ENCODE measurements around the gene PA2G4.
A peak's percentile ranks its signal among the peaks of the same experiment; 100 is the strongest.

Gene PA2G4

GRCh38 chr12:56120158-56120846 is 15.9 kb downstream of the PA2G4 start:
- peaks cover 18 to 20% of the 10 kb centered on the region in 2 donors for H3K4me1 ChIP-seq (ENCODE audit: control insufficient read depth in 2 of 2, insufficient read depth in 2 of 2, low read length in 2 of 2)

GRCh38 chr12:56121204-56121870 is 17.0 kb downstream of the PA2G4 start:
- Histone ChIP-seq H3K4me1 (ENCODE audit: control insufficient read depth in 2 of 2, insufficient read depth in 2 of 2, low read length in 2 of 2) (peaks cover 23 to 28% of the 10 kb centered on the region in 2 donors), H3K4me3 (ENCODE audit: low read length in 2 of 2) (no peak overlapping the region), H3K36me3 (ENCODE audit: control insufficient read depth in 2 of 2, insufficient read depth in 2 of 2, low read length in 2 of 2) (peaks cover 7 to 19% of the 10 kb centered on the region in 2 donors), H3K9ac (ENCODE audit: low read depth in 1 of 2, low read length in 2 of 2) (no peak overlapping the region), H3K27ac (ENCODE audit: low read depth in 2 of 2, low read length in 2 of 2) (no peak overlapping the region), H3K27me3 (ENCODE audit: control insufficient read depth in 2 of 2, insufficient read depth in 2 of 2, low read length in 2 of 2) (no peaks in the 10 kb centered on the region), H3K9me3 (ENCODE audit: control insufficient read depth in 2 of 2, low read length in 2 of 2) (no peaks in the 10 kb centered on the region)

More at GRCh38 chr12:56120158-56120846, 15.9 kb downstream of the PA2G4 start:
- no peak overlapping the region for H3K4me3 ChIP-seq (ENCODE audit: low read length in 2 of 2)
- peaks cover 7 to 19% of the 10 kb centered on the region in 2 donors for H3K36me3 ChIP-seq (ENCODE audit: control insufficient read depth in 2 of 2, insufficient read depth in 2 of 2, low read length in 2 of 2)
- H3K9me3 ChIP-seq (ENCODE audit: control insufficient read depth in 2 of 2, low read length in 2 of 2), result no peaks in the 10 kb centered on the region
- H3K9ac ChIP-seq (ENCODE audit: low read depth in 1 of 2, low read length in 2 of 2), result peak overlapping the region in 1 of 2 donors; percentile 3
- H3K27ac ChIP-seq (ENCODE audit: low read depth in 2 of 2, low read length in 2 of 2), result peak overlapping the region in 1 of 2 donors; percentile 20
- no peaks in the 10 kb centered on the region for H3K27me3 ChIP-seq (ENCODE audit: control insufficient read depth in 2 of 2, insufficient read depth in 2 of 2, low read length in 2 of 2)

- Histone ChIP-seq H3K4me3 (ENCODE audit: low read length in 2 of 2) (no peak overlapping the region), H3K27me3 (ENCODE audit: control insufficient read depth in 2 of 2, insufficient read depth in 2 of 2, low read length in 2 of 2) (no peaks in the 10 kb centered on the region), H3K27ac (ENCODE audit: low read depth in 2 of 2, low read length in 2 of 2) (no peak overlapping the region), H3K4me1 (ENCODE audit: control insufficient read depth in 2 of 2, insufficient read depth in 2 of 2, low read length in 2 of 2) (peaks cover 33 to 41% of the 10 kb centered on the region in 2 donors), H3K9ac (ENCODE audit: low read depth in 1 of 2, low read length in 2 of 2) (no peak overlapping the region), H3K9me3 (ENCODE audit: control insufficient read depth in 2 of 2, low read length in 2 of 2) (no peaks in the 10 kb centered on the region), H3K36me3 (ENCODE audit: control insufficient read depth in 2 of 2, insufficient read depth in 2 of 2, low read length in 2 of 2) (peaks cover 7 to 19% of the 10 kb centered on the region in 2 donors)
Observed at GRCh38 chr12:56122637-56123036, 18.3 kb downstream of the PA2G4 start.

- Histone ChIP-seq H3K9ac (ENCODE audit: low read depth in 1 of 2, low read length in 2 of 2) (no peak overlapping the region), H3K9me3 (ENCODE audit: control insufficient read depth in 2 of 2, low read length in 2 of 2) (no peaks in the 10 kb centered on the region), H3K4me1 (ENCODE audit: control insufficient read depth in 2 of 2, insufficient read depth in 2 of 2, low read length in 2 of 2) (peaks cover 26 to 36% of the 10 kb centered on the region in 2 donors), H3K27me3 (ENCODE audit: control insufficient read depth in 2 of 2, insufficient read depth in 2 of 2, low read length in 2 of 2) (no peaks in the 10 kb centered on the region), H3K36me3 (ENCODE audit: control insufficient read depth in 2 of 2, insufficient read depth in 2 of 2, low read length in 2 of 2) (peaks cover 7 to 19% of the 10 kb centered on the region in 2 donors), H3K27ac (ENCODE audit: low read depth in 2 of 2, low read length in 2 of 2) (peak overlapping the region in 1 of 2 donors; percentile 23), H3K4me3 (ENCODE audit: low read length in 2 of 2) (no peak overlapping the region)
Observed at GRCh38 chr12:56124133-56124532, 19.8 kb downstream of the PA2G4 start.

- peaks cover 12 to 21% of the 10 kb centered on the region in 2 donors for H3K36me3 ChIP-seq (ENCODE audit: control insufficient read depth in 2 of 2, insufficient read depth in 2 of 2, low read length in 2 of 2)
Observed at GRCh38 chr12:56126732-56127239, 22.4 kb downstream of the PA2G4 start.

GRCh38 chr12:56127485-56127887 is 23.1 kb downstream of the PA2G4 start:
- no peaks in the 10 kb centered on the region for H3K27me3 ChIP-seq (ENCODE audit: control insufficient read depth in 2 of 2, insufficient read depth in 2 of 2, low read length in 2 of 2)

More at GRCh38 chr12:56126732-56127239, 22.4 kb downstream of the PA2G4 start:
- no peaks in the 10 kb centered on the region for H3K27me3 ChIP-seq (ENCODE audit: control insufficient read depth in 2 of 2, insufficient read depth in 2 of 2, low read length in 2 of 2)
- peak overlapping the region; percentile 88 to 96 for H3K9ac ChIP-seq (ENCODE audit: low read depth in 1 of 2, low read length in 2 of 2)
- no peaks in the 10 kb centered on the region for H3K9me3 ChIP-seq (ENCODE audit: control insufficient read depth in 2 of 2, low read length in 2 of 2)
- peaks cover 27 to 34% of the 10 kb centered on the region in 2 donors for H3K4me1 ChIP-seq (ENCODE audit: control insufficient read depth in 2 of 2, insufficient read depth in 2 of 2, low read length in 2 of 2)
- H3K4me3 ChIP-seq (ENCODE audit: low read length in 2 of 2), result peak overlapping the region; percentile 92 to 97
- H3K27ac ChIP-seq (ENCODE audit: low read depth in 2 of 2, low read length in 2 of 2), result peak overlapping the region; percentile 80 to 89

GRCh38 chr12:56127888-56128669 is 23.7 kb downstream of the PA2G4 start, which contains the start of gene ESYT1:
Gene ESYT1 (plus strand): TSS chr12:56128267. CDS start chr12:56128320, 53 bp downstream.
- Histone ChIP-seq H3K9me3 (ENCODE audit: control insufficient read depth in 2 of 2, low read length in 2 of 2) (no peaks in the 10 kb centered on the region), H3K9ac (ENCODE audit: low read depth in 1 of 2, low read length in 2 of 2) (peak within 1 kb of the TSS; percentile 96 to 98), H3K36me3 (ENCODE audit: control insufficient read depth in 2 of 2, insufficient read depth in 2 of 2, low read length in 2 of 2) (peaks cover 22 to 29% of the 10 kb centered on the region in 2 donors), H3K27me3 (ENCODE audit: control insufficient read depth in 2 of 2, insufficient read depth in 2 of 2, low read length in 2 of 2) (no peaks in the 10 kb centered on the region), H3K4me1 (ENCODE audit: control insufficient read depth in 2 of 2, insufficient read depth in 2 of 2, low read length in 2 of 2) (peaks cover 27 to 34% of the 10 kb centered on the region in 2 donors), H3K27ac (ENCODE audit: low read depth in 2 of 2, low read length in 2 of 2) (peak within 1 kb of the TSS; percentile 86 to 93), H3K4me3 (ENCODE audit: low read length in 2 of 2) (peak within 1 kb of the TSS; percentile 92 to 97)

More at GRCh38 chr12:56127485-56127887, 23.1 kb downstream of the PA2G4 start:
- Histone ChIP-seq H3K9me3 (ENCODE audit: control insufficient read depth in 2 of 2, low read length in 2 of 2) (no peaks in the 10 kb centered on the region), H3K4me1 (ENCODE audit: control insufficient read depth in 2 of 2, insufficient read depth in 2 of 2, low read length in 2 of 2) (peaks cover 27 to 34% of the 10 kb centered on the region in 2 donors), H3K27ac (ENCODE audit: low read depth in 2 of 2, low read length in 2 of 2) (peak overlapping the region; percentile 80 to 89), H3K9ac (ENCODE audit: low read depth in 1 of 2, low read length in 2 of 2) (peak overlapping the region; percentile 88 to 96), H3K36me3 (ENCODE audit: control insufficient read depth in 2 of 2, insufficient read depth in 2 of 2, low read length in 2 of 2) (peaks cover 19 to 27% of the 10 kb centered on the region in 2 donors), H3K4me3 (ENCODE audit: low read length in 2 of 2) (peak overlapping the region; percentile 92 to 97)

- peaks cover 27 to 34% of the 10 kb centered on the region in 2 donors for H3K4me1 ChIP-seq (ENCODE audit: control insufficient read depth in 2 of 2, insufficient read depth in 2 of 2, low read length in 2 of 2)
- H3K9ac ChIP-seq (ENCODE audit: low read depth in 1 of 2, low read length in 2 of 2), result peak overlapping the region; percentile 96 to 98
- H3K9me3 ChIP-seq (ENCODE audit: control insufficient read depth in 2 of 2, low read length in 2 of 2), result no peaks in the 10 kb centered on the region
- H3K4me3 ChIP-seq (ENCODE audit: low read length in 2 of 2), result peak overlapping the region; percentile 92 to 97
- H3K27ac ChIP-seq (ENCODE audit: low read depth in 2 of 2, low read length in 2 of 2), result peak overlapping the region; percentile 86 to 93
- no peaks in the 10 kb centered on the region for H3K27me3 ChIP-seq (ENCODE audit: control insufficient read depth in 2 of 2, insufficient read depth in 2 of 2, low read length in 2 of 2)
- H3K36me3 ChIP-seq (ENCODE audit: control insufficient read depth in 2 of 2, insufficient read depth in 2 of 2, low read length in 2 of 2), result peaks cover 28 to 35% of the 10 kb centered on the region in 2 donors
Observed at GRCh38 chr12:56128670-56129205, 24.4 kb downstream of the PA2G4 start.

GRCh38 chr12:56129206-56129941 is 25.0 kb downstream of the PA2G4 start:
- no peaks in the 10 kb centered on the region for H3K27me3 ChIP-seq (ENCODE audit: control insufficient read depth in 2 of 2, insufficient read depth in 2 of 2, low read length in 2 of 2)
- peaks cover 27 to 34% of the 10 kb centered on the region in 2 donors for H3K4me1 ChIP-seq (ENCODE audit: control insufficient read depth in 2 of 2, insufficient read depth in 2 of 2, low read length in 2 of 2)
- no peaks in the 10 kb centered on the region for H3K9me3 ChIP-seq (ENCODE audit: control insufficient read depth in 2 of 2, low read length in 2 of 2)
- peaks cover 34 to 39% of the 10 kb centered on the region in 2 donors for H3K36me3 ChIP-seq (ENCODE audit: control insufficient read depth in 2 of 2, insufficient read depth in 2 of 2, low read length in 2 of 2)
- peak overlapping the region; percentile 96 to 98 for H3K9ac ChIP-seq (ENCODE audit: low read depth in 1 of 2, low read length in 2 of 2)
- peak overlapping the region; percentile 86 to 93 for H3K27ac ChIP-seq (ENCODE audit: low read depth in 2 of 2, low read length in 2 of 2)
- H3K4me3 ChIP-seq (ENCODE audit: low read length in 2 of 2), result peak overlapping the region; percentile 92 to 97

Data from mucosa of rectum (tissue), 2 donors.